PC-9 (cell line): Measurements from ENCODE around the gene YWHAQ.

Experiments used
- CTCF ChIP-seq: fragments of 200-600 bp; sonication (generic); conservative IDR thresholded peaks from 2 replicates; pipeline ENCODE4 v1.6.1; 2017; ENCODE audit warnings: mixed run types, antibody characterized with exemption, mild to moderate bottlenecking, moderate library complexity
- EZH2 ChIP-seq: fragments of 200-600 bp; sonication (generic); IDR thresholded peaks from 2 replicates; pipeline ENCODE4 v1.8.0; 2017; ENCODE audit warnings: antibody characterized with exemption, low read depth

DNA sequence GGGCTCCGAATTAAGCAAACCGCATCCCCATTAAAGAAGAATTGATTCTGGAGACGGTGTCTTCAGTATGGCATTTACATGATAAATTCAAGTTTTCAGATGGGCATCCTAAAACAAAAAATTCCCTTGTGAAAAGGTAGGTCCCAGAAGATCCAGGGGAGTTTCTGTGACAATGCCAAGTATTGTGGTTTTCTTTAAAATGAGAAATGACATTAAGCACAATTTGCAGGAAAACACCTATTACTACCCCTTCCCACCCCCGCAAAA is 689 bp upstream of the YWHAQ start:
- TF ChIP-seq CTCF (no peak), EZH2 (no peak)
